ENCODE data around the gene ATP10B. TPM values are rescaled to one million over a fixed set of nuclear protein-coding genes. Genes with fewer than 3 reads are reported as not detected.

Gene ATP10B
- total RNA-seq, 4 donors from 2014 or later = 0.07 to 0.29 TPM; not detected in 2

- no peak overlapping the region for H3K27ac ChIP-seq
- no peaks in the 10 kb centered on the region for H3K27me3 ChIP-seq
- no peaks in the 10 kb centered on the region for H3K9me3 ChIP-seq
- no peaks in the 10 kb centered on the region for H3K36me3 ChIP-seq
- DNase-seq = no peak
- no peaks in the 10 kb centered on the region for H3K4me1 ChIP-seq
- intact Hi-C loops (cut with DNase I; ENCODE audit: low total_unique reads) = no loop called here
- H3K4me3 ChIP-seq = no peak overlapping the region
- no peak for TF ChIP-seq POLR2A (IDR thresholded peaks at IDR 0.05)
- TF ChIP-seq CTCF (IDR thresholded peaks at IDR 0.05) = no peak
These were observed 317.9 kb downstream of the ATP10B start for GRCh38 chr5:160534125-160534524.

- no peak overlapping the region for H3K4me3 ChIP-seq
- no peaks in the 10 kb centered on the region for H3K9me3 ChIP-seq
- no peak for TF ChIP-seq CTCF (IDR thresholded peaks at IDR 0.05)
- TF ChIP-seq POLR2A (IDR thresholded peaks at IDR 0.05) = no peak
- no peak for DNase-seq
- intact Hi-C loops (cut with DNase I; ENCODE audit: low total_unique reads) = no loop called here
- no peaks in the 10 kb centered on the region for H3K36me3 ChIP-seq
- H3K27ac ChIP-seq = no peak overlapping the region
- H3K4me1 ChIP-seq = no peaks in the 10 kb centered on the region
- no peaks in the 10 kb centered on the region for H3K27me3 ChIP-seq
These were observed 326.3 kb downstream of the ATP10B start for GRCh38 chr5:160525471-160526261.

- DNase-seq = no peak
- TF ChIP-seq CTCF (IDR thresholded peaks at IDR 0.05) (no peak), POLR2A (IDR thresholded peaks at IDR 0.05) (no peak)
- no peaks in the 10 kb centered on the region for H3K36me3 ChIP-seq
- H3K27me3 ChIP-seq = no peaks in the 10 kb centered on the region
- no peaks in the 10 kb centered on the region for H3K9me3 ChIP-seq
- no peak overlapping the region for H3K4me3 ChIP-seq
- intact Hi-C loops (cut with DNase I; ENCODE audit: low total_unique reads) = no loop called here
- H3K4me1 ChIP-seq = no peaks in the 10 kb centered on the region
- no peak overlapping the region for H3K27ac ChIP-seq
These were observed 327.2 kb downstream of the ATP10B start for GRCh38 chr5:160524827-160525226.

GRCh38 chr5:160523502-160524163, 328.4 kb downstream of the ATP10B start:
- no peak for DNase-seq
- Histone ChIP-seq H3K27ac (no peak overlapping the region), H3K9me3 (no peaks in the 10 kb centered on the region), H3K4me3 (no peak overlapping the region), H3K36me3 (no peaks in the 10 kb centered on the region), H3K4me1 (no peaks in the 10 kb centered on the region), H3K27me3 (no peaks in the 10 kb centered on the region)
- intact Hi-C loops (cut with DNase I; ENCODE audit: low total_unique reads) = no loop called here
- TF ChIP-seq POLR2A (IDR thresholded peaks at IDR 0.05) = no peak
- TF ChIP-seq CTCF (IDR thresholded peaks at IDR 0.05) = no peak

GRCh38 chr5:160521392-160521663, 330.7 kb downstream of the ATP10B start:
- intact Hi-C loops (cut with DNase I; ENCODE audit: low total_unique reads) = no loop called here
- Histone ChIP-seq H3K4me3 (no peak overlapping the region), H3K36me3 (no peaks in the 10 kb centered on the region), H3K4me1 (no peaks in the 10 kb centered on the region), H3K27ac (no peak overlapping the region), H3K9me3 (no peaks in the 10 kb centered on the region), H3K27me3 (no peaks in the 10 kb centered on the region)
- TF ChIP-seq POLR2A (IDR thresholded peaks at IDR 0.05) (no peak), CTCF (IDR thresholded peaks at IDR 0.05) (no peak)
- DNase-seq = no peak
